DMS 273 treated with DMSO at 0.1 percent for 48 hours (cell line): ENCODE measurements around the gene DIAPH3.

Experiments used
- DNase-seq: peaks from one replicate; lab custom pipeline; 2025; lab: John Stamatoyannopoulos, UW

The DIAPH3 gene

DNA sequence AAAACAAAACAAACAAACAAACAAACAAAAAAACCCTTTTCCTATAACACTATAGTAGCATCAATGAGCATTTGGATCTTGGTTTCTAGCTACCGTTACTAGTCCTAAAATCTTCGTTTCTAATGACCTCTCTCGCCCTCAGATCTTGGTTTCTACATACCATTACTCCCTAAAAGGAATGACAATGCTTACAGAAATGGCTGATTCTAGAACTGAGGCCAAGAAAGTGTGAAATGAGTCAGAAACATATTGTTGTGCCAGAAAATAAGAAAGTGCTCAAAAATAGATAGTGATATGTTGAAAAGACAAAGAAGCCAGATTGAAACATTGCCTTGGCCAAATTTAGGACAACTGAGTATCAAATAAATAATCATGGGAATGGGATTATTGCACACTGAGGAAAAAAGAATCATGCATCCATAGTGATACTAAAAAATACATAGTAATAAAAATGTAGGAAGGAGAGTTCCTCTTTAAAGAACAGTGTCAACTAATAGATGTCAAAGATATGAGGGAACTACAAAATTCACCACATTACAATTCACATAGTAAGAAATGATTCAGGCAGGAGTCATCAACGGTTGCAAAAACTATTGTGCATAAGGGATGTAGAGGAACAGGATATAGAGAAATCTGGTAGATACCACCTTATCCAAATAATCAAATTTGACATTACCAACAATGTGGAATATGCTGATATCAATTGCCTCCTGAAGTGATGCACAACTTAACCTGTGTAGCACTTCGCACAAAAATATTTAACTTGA, 386.6 kb downstream of the DIAPH3 start:
- DNase-seq = no peak

- DNase-seq = no peak
These were observed 389.2 kb downstream of the DIAPH3 start for GRCh38 chr13:59774491-59774971.

DNA sequence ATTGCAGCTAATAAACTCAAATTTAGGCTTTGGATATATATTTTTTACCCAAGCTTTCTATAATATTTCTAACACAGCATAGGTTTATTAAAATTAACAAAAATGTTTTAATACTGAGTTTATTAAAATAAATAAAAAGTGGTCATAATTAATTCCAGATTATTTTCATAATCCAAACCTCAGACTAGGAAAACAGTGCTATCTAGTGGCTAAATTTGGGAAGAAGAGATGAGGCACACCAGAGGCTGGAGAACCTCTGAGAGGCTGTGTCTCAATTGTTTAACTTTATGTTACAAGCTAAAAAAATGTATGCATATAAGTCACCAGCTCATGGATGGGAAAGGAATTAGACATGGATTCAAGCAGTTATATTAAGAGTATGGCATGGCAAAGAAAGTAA, 392.5 kb downstream of the DIAPH3 start:
- no peak for DNase-seq

DNA sequence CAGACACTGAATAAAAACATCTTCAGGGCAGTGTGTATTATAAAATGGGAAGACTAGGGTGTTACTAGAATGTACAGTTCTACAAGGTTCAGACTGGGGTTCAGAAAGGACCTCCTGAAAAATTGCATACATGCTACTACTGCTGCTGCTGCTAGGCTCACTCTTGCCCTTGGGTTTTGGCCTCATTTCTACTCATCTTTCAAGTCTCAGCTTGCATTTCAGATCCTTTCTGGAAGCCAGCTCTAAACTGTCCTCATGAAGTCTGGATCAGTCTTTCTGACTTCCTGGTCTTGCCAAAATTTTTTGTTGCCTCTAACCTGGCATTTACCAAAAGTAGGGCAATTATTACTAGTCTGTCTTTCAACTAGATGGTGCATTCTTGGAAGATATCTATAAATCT, 393.3 kb downstream of the DIAPH3 start:
- no peak for DNase-seq

GRCh38 chr13:59766236-59766635, 397.5 kb downstream of the DIAPH3 start:
- DNase-seq = no peak

DNA sequence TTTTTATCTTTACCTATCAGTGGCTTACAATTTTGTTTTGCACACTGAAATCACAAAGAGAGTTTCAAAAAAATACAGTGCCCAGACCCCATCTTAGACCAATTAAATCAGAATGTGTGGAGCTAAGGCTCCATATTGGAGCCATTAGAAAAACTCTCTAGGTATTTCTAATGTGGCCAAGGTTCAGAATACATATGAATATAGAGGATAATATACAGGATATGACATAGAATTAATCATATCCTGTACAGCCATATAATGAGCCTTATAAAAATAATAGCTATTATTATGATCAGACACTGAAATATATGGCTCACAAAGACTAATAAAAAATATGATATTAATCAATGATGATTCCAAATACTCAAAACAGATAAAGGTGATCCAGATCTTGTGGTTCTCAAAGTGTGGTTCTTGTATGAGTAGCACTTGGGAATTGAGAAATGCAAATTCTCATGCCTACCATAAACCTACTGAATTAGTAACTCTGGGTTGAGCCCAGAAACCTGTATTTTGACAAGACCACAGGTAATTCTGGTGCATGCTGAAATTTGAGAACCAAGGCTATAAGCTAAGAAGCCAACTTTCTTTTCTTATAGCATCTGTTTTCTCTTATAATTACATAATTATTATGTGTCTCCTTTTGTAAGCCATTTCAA, 408.0 kb downstream of the DIAPH3 start:
- DNase-seq = no peak

DNA sequence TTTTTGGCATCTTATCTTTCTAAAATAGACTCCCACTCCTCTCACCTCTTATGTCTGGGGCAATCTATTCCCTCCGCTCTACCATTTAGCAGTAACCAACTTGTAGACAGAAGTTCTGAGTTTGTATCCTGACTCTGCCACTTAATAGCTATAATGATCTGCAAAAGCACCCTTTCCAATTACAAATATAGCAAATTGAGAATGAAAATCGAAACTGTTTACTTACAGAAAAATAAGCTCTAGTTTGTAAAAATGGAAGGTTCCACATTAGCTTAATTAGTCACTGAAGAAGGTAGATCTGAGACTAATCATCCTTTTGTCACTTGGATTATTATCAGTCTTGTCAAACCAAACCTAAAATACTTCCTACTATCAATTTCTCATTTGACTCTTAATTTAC, 409.3 kb downstream of the DIAPH3 start:
- DNase-seq = no peak

- peak; percentile 69 for DNase-seq
These were observed 412.9 kb downstream of the DIAPH3 start for GRCh38 chr13:59750860-59751259.

DNA sequence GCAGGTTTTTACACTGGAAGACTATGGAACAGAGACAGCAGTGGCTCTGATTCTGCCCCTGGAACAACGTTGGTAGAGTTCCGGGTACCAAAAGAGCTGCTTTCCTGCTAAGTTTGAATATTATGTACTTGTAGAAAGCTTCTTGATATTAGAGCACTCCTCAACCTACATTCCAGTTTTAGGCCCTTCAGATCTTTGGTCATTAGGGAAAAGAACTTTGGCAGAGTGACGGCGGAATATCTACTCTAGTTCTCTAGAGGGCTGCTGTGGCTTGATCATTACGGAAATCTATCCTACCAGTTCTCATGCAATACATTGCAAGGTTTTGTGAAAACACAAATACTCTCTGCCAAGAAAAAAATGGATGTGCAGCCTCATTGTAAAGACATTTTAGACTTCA, 415.7 kb downstream of the DIAPH3 start:
- DNase-seq = no peak

DNA sequence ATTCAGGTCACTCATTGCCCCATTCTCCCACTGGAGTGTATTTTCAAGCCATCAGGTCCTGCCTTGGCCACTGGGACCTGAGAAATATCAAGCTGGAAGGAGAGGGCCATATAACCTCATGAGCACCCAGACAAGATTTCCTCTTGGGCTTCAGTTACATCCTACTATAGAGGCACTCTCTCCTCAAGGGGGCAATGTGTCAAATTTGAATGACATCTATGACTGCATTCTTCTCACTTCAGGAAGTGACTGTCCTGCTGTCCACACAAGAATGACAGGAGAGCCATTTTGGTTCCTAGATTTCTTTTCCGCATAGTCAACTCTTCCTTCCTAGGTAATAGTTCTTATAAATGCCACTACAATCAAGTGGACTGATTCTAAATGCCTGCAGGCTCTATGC, 416.2 kb downstream of the DIAPH3 start:
- no peak for DNase-seq

- DNase-seq = no peak
These were observed 417.3 kb downstream of the DIAPH3 start for GRCh38 chr13:59746291-59746962.

DNA sequence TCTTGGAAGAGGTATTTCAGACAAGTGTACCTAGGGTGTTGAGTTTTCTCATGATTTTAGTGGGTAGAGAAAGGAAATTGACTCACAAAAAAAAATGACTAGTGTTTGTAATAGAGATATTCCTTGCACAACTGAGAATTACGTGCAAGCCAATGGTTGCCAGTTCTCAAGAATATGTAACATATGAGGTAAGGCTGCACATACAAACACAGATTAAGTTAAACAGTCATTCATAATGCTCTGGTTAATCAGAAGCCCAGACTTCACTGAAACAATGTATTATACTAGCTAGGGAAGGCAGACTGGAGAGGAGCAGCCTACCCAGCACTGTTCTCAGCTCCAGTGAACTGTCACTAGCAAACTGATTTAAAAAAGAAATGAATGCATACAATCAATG, 418.3 kb downstream of the DIAPH3 start:
- DNase-seq = no peak

DNA sequence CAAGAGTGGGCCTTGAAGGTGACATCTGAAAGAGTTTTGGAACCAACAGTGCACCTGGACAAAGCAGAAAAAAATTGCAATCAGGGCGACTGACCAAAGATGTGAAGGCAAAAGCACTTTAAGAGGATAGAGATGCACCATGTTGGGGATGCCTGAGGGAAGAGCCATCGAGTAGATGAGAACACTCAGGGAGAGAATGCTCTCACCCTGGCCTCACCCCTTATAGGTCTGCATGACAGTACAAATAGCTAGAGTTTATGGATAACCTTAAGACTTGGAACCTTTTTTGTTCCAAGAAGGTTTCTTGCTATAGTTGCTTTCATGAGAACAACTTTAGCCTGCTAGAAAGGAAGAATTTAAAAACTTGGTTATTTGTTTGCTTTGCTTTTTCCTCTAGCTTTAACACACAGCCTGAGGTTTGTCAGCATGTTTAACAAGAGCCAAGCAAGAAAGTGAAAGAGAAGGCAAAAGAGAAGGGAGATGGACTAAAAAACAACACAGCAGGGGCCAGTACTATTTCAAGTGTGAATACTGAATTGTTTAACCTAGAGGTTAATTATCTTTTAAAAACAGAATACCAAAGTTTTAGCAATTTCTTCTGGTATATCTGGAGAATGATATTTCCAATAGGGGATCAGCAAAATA, 418.9 kb downstream of the DIAPH3 start:
- no peak for DNase-seq

DNA sequence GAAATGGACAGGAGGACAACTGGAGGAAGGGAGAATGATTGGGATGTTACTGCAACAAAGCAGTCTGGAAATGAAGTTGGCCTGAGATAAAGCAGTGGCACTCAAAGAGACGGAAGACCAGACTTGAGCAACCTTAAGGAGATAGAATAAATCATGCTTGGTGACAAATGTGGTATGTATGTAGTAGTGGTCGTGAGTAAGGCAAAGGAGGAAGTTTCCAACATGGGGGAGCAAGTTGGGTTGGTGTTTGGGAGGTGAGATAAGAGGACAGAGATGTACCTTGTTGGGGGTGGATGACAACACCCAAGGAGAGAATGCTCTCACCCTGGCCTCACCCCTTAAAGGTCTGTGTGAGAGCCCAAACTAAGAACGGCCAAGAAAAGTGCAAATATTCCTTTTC, 420.5 kb downstream of the DIAPH3 start:
- no peak for DNase-seq

DNA sequence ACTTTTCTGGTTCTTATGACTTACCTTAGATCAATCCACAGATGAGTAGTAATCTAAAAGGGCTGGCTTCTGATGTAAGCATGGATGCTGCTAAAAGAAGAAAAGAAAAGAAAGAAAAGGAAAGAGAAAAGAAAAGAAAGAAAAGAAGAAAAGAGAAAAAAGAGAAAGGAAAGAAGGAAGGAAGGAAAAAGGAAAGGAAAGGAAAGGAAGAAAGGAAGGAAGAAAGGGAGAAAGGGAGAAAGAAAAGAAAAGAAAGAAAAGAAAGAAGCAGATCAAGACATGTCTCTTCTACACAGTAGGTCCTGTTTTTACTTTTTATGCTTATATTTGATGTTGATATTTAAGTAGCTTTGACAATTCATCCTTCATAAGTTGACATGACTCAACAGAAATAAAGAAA, 421.3 kb downstream of the DIAPH3 start:
- DNase-seq = no peak

DNA sequence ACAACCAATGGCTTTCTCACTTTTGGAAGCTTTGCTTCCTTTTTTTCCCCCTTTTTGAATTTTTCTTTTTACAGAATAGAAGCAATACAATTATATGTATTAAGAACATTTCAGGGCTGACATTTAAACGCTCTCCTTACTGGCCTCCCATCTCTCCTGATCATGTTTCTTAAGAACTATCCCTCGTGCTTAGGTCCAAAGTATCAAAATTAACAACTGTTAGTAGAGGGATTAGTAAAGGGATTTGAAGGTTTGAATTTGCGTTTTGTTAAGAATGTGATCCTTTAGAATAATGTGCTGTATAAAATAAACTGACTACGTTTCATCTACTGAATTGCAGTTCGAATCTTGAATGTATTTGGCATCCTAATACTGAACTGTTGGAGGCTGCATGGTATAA, 424.8 kb downstream of the DIAPH3 start:
- no peak for DNase-seq

DNA sequence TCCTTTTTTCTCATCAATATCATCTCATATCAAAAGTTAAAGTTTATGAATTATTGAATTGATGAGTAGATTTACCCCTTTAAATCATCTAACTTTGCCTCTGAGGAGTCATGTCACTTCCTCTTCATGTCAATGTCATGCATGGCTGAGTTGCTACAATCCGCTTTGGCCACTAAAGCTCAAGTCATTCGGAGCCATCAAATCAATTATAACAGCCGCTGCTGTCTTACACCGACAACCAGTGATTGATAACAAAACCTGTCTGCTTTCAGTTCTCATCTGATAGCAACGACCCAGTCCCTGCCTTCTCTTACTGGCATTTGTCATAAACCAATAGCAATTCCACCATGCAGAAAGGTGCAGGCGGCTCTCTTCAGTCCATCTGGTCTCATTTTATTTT, 429.3 kb downstream of the DIAPH3 start:
- no peak for DNase-seq

- DNase-seq = no peak
These were observed 430.0 kb downstream of the DIAPH3 start for GRCh38 chr13:59733744-59734143.

- DNase-seq = no peak
These were observed 433.7 kb downstream of the DIAPH3 start for GRCh38 chr13:59730026-59730425.

DNA sequence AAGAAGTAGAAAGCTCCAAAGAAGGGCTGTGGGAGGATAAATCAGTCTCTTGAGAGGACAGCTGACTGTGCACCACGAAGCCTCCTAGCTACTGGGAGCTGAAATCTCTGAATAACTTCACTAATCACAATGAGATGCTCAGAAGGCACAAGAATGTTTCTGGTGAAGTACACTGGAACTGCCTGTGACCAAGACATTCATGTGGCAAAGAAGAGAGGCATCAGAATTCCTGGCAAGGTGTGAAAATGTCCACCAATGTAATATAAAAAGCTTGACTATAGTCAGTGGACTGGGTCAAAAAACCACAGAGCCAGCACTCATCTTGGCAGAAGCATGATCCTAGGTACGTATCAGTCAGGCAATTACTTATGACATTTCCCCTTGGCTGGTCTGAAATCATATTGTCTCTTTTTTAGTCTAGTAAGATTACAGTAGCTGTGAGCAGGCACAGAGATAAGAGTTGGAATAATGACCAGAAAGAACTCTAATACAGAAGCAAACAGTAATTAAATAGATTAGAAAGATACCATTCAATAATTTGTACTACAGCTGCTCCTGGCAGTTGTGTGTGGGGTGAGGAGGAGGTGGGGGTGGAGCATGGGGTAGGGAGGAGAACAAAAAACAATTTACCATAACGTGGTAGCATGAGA, 434.7 kb downstream of the DIAPH3 start:
- no peak for DNase-seq

GRCh38 chr13:59721926-59722910, 441.5 kb downstream of the DIAPH3 start:
- DNase-seq = no peak
